Medulla oblongata (tissue), 1 donor: ENCODE data around the gene CCDC80.
"Not testable (repeated sequence)": the region's sequence is repeated elsewhere in the genome, so short reads cannot be mapped to it uniquely, and the experiment has no call there.

Experiments
- DNase-seq: peaks from one replicate; pipeline ENCODE4 v3.0.0-alpha.2; 2015; ENCODE audit errors: extremely low spot score

Gene CCDC80

GRCh38 chr3:112593258-112593657 lies 47.7 kb downstream of the CCDC80 start:
- DNase-seq = no peak

DNA sequence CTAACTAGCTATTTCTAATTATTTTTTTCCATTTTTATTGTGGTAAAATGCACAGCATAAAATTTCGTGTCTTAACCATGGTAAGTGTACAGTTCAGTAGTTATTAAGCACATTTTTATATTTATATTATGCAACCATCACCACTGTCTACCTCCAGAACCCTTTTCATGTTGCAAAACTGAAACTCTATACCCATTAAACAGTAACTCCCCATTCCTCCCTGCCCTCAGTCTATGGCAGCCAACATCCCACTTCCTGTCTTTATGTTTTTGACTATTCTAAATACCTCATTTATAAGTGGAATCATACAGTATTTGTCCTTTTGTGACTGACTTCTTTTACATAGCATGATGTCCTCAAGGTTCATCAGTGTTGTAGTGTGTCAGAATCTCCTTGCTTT lies 53.6 kb downstream of the CCDC80 start:
- DNase-seq = no peak

- DNase-seq = no peak
Measured at GRCh38 chr3:112585782-112586181, 55.2 kb downstream of the CCDC80 start.

DNA sequence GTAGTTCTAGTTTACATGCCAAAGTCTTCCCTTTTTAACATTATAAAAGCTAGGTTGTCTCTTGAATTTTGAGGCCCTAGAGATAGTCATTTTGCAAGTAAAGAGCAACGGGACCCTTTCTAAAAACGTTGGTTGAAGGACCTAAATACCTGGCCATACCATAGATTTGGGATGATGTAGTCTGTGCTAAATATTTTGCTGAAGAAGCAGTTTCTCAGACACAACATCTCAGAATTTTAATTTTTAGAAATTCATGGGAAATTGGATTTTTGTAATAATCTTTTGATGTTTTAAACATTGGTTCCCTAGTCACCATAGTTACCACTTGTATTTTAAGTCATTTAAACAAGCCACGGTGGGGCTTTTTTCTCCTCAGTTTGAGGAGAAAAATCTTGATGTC lies 57.8 kb downstream of the CCDC80 start:
- no peak for DNase-seq

DNA sequence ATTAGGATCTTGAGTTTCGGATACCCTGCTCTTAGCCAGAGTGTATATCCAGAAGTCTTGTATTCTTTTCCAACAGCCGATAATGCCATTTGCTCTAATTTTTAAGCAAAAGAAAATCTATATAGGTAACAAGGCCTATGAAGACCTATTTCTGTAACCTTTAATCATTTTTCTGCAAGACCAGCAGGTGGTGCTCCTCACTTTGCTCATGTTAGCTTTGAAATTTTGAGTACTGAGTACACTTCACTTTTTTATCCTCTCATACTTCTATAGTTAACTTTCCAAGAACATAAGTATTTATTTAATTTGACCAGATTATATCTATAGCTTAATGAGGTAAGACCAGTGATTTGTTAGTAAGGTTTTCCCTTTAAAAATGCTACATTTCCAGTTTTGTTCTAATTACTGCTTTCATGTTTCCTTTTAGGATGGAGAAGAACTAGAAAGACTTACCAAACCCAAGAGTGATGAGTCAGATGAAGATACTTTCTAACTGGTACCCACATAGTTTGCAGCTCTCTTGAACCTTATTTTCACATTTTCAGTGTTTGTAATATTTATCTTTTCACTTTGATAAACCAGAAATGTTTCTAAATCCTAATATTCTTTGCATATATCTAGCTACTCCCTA lies 58.6 kb downstream of the CCDC80 start:
- DNase-seq = peak; percentile 48

DNA sequence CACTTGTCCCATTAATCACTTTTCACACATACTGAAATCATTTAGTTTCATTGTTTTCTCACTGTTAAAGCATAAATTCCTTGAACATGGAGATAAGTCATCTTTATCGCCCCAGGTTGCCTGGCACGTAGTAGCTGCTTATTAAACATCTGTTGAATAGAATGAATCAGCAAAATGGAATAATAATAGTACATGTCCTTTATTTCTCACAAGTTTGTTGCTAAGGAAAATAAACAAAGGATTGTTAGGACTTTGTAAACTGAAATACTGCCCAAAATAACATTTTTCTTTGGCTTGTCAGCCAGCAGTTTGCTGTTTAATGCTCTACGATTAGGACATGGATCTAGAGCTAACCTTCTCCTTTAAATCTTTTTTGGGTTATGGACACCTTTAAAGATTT lies 61.2 kb downstream of the CCDC80 start:
- DNase-seq = no peak

DNA sequence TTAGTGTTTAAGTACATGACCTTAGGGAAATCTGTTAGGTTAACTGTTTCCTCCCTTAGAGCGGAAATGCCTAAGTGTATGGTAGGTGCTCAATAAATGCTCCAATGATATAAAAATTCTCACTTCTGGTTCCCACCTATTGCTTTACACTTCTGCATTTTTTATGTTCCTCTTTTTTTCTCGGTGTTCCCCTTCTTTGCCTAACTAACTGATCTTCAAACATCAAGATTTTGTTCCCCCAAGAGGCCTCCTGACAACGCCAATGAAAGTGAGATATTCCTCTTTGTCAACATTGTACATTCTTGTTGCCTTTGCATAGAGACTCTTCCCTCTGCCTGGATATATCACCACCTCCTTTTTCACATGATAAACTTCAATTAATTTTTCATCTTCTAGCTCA lies 61.7 kb downstream of the CCDC80 start:
- DNase-seq = peak; percentile 24

- DNase-seq = no peak
Measured at GRCh38 chr3:112572701-112573100, 68.2 kb downstream of the CCDC80 start.

GRCh38 chr3:112569265-112569664 lies 71.7 kb downstream of the CCDC80 start:
- no peak for DNase-seq

DNA sequence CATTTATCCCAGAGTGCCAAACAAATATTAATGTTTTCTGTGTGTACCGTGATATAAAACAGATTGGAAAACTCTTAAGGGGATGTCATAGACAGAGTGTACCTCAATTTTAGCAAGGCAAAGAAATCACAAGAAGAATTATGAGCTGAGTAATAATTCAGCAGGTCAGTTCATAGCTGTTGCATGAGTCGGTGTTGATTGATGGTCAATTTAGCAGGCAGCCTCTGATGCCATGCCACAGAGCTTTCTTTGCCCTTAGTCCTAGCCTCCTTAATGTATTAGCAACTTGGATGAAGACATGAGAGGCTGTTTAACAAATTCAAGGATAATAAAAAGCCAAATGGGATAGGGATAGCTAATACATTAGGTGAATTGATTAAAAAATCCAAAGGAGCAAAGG lies 72.3 kb downstream of the CCDC80 start:
- DNase-seq = no peak

DNA sequence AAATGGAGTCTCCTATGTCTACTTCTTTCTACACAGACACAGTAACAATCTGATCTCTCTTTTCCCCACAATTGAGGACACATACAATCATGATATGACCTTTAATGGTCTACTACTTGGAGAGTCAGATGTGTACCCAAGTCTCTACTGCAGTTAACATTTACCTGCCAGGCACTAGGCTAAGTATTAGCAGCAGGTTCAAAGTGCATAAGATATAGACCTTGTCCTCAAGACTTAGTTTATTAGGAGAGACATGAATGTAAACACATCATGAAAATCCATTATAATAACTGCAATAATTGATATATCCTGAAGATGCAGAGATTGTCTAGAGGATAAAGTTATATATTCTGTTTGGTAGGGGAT lies 76.0 kb downstream of the CCDC80 start:
- DNase-seq = no peak

DNA sequence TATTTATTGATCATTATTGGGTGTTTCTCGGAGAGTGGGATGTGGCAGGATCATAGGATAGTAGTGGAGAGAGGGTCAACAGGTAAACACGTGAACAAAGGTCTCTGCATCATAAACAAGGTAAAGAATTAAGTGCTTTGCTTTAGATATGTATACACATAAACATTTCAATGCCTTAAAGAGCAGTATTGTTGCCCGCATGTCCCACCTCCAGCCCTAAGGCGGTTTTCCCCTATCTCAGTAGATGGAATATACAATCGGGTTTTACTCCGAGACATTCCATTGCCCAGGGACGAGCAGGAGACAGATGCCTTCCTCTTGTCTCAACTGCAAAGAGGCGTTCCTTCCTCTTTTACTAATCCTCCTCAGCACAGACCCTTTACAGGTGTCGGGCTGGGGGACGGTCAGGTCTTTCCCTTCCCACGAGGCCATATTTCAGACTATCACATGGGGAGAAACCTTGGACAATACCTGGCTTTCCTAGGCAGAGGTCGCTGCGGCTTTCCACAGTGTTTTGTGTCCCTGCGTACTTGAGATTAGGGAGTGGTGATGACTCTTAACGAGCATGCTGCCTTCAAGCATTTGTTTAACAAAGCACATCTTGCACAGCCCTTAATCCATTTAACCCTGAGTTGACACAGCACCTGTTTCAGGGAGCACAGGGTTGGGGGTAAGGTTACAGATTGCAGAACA lies 76.5 kb downstream of the CCDC80 start:
- not testable (repeated sequence) for DNase-seq

GRCh38 chr3:112561734-112562529 lies 79.0 kb downstream of the CCDC80 start, which contains the start of the genes ATG3 and SLC35A5:
Gene ATG3, minus strand, starts transcription at chr3:112561962. Its CDS starts 434 bp downstream, at chr3:112561528.
Gene SLC35A5, plus strand, starts transcription at chr3:112562045. Its CDS starts 1,359 bp downstream, at chr3:112563404.
- peak; percentile 99 for DNase-seq

- no peak for DNase-seq
Measured at GRCh38 chr3:112561484-112561733, 79.5 kb downstream of the CCDC80 start.

GRCh38 chr3:112560721-112561483 lies 80.0 kb downstream of the CCDC80 start:
- DNase-seq = peak; percentile 67

- no peak for DNase-seq
Measured at GRCh38 chr3:112560307-112560706, 80.6 kb downstream of the CCDC80 start.

DNA sequence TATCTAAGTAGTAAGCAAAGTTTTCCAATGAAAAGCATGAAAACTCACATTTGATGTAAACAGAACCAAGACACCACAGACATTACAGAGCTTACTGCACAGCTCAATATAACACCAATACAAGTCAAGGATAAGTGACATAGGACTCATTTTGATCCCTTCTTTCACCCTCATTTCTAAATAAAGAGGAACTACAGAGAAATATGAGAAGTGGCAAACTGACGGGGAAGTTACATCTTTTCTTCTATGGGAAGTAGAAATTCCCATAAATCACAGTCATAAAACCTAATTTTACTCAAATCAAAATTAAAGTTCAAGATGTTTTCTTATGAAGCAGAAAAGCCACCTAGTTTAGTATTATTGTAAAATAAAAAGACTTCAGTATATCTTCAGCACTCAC lies 83.0 kb downstream of the CCDC80 start:
- DNase-seq = no peak

- DNase-seq = peak; percentile 19
Measured at GRCh38 chr3:112555535-112556170, 85.3 kb downstream of the CCDC80 start.

GRCh38 chr3:112550859-112551258 lies 90.1 kb downstream of the CCDC80 start:
- no peak for DNase-seq
